SH-SY5Y (cell line): ENCODE data around the gene URM1.

Experiments
- GATA2 ChIP-seq: IDR thresholded peaks from 2 replicates; pipeline ENCODE4 v1.6.1; 2011; ENCODE audit warnings: mild to moderate bottlenecking, low read depth, low read length
- GATA3 ChIP-seq: IDR thresholded peaks from 2 replicates; pipeline ENCODE4 v1.6.1; 2011; ENCODE audit warnings: low read depth, mild to moderate bottlenecking, low read length, moderate library complexity

The URM1 gene

DNA sequence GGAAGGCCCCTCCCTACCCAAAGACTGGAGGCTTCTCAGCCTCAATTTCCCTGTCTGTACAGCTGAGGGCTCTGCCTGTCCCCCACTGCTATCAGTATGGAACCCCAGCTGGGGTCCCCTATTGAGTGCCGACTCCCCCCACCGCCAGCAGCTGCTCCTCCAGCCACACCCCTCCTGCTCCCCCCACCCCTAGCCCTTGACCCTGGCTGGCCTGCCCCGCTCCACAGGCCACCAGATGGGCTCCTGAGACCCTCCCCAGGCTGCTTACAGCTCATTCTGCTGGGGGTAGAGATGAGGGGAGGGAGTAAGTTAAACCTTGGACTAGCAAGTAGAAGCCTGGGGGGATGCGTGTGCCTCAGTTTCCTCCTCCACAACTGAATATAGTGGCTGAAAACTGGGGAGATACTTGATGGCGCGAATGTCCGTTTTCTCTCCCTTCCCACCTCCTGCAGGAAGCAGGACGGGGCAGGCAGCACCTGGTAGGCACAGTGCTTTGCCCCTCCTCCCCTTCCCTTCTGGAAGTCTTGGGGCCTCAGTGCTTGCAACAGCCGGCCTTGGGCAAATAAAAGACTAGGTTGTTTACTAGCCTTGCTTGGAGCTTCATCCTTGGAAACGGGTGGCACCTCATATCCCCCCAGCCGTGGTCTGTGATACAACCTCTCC is 19.1 kb downstream of the URM1 start:
- TF ChIP-seq GATA3 (no peak), GATA2 (no peak)

DNA sequence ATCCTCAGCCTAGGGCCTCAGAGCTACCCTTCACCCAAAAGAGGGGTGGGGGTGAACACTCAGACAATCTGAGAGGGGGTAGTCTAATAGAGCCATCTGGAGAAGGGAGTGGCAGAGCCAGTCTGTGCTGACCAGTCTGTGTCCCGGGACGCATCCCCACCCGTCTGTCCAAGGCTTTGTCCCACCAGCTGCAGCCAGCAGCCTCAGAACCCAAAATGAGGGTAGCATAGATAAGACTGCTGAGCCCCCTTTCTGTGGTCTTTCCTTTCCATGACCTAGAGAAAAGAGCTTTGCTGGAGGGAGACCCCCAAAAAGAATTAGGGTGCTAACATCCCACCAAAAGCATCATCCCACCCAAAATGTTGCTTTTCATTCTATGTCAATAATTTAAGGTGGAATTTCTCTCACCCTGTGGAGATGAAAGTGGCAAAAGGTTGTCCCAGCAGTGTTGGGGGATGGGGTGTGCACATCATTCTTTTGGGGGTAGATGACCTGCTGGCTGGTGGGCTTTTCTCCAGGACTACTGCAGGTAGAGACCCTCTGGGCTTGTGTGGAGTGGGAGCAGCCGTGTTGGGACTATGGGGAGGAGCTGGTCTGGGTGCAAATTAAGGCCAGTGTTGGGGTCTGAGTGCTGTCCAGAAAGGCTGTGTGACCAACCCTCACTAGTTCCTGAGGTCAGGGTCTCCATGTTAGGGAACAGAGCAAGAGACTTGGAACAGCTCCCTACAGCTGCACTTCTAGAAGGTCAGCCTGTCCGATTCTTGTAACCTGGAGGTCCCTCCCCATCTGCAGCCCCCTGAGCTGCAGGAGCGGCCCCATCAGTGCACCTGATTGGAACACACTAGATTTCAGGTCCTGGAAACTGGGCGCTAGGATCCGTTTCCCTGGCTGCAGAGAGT is 19.9 kb downstream of the URM1 start:
- no peak for TF ChIP-seq GATA2

- TF ChIP-seq GATA3, result no peak
- TF ChIP-seq GATA2, result no peak
These were observed 20.8 kb downstream of the URM1 start for GRCh38 chr9:128391956-128392301.

GRCh38 chr9:128392302-128393144 is 21.3 kb downstream of the URM1 start:
- TF ChIP-seq GATA3 (no peak), GATA2 (no peak)

DNA sequence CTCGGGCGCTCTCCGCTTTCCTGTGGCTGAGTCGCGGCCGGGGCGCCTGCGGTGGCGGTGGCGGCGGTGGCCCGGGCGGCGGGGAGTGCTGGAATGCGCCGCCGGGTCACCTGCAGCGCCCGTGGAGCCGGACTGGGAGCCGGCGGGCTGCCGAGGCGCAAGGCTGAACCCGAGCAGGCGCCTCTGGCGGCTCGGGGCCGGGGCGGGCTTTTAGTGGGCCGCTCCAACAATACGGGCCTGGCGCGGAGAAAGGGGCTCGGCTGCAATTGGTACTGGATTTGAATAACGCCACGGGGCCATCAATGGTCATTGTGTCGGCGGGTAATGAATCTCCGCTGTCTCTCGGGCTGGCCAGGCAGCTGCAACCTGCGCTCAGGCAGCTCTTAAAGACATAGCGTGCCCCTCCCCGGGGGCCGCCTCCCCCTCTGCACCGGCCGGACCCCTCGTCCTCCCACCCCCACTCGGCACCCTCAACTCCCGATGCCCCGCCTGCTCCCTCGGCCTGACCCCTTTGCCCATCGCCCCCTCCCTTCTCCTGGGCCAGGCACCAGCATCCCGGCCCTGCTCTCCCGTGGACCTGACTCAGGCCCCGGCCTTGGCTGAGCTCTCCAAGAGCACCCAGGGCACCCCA is 22.1 kb downstream of the URM1 start:
- TF ChIP-seq GATA2, result no peak

- TF ChIP-seq GATA3, result no peak
- no peak for TF ChIP-seq GATA2
These were observed 22.8 kb downstream of the URM1 start for GRCh38 chr9:128393970-128394369.

DNA sequence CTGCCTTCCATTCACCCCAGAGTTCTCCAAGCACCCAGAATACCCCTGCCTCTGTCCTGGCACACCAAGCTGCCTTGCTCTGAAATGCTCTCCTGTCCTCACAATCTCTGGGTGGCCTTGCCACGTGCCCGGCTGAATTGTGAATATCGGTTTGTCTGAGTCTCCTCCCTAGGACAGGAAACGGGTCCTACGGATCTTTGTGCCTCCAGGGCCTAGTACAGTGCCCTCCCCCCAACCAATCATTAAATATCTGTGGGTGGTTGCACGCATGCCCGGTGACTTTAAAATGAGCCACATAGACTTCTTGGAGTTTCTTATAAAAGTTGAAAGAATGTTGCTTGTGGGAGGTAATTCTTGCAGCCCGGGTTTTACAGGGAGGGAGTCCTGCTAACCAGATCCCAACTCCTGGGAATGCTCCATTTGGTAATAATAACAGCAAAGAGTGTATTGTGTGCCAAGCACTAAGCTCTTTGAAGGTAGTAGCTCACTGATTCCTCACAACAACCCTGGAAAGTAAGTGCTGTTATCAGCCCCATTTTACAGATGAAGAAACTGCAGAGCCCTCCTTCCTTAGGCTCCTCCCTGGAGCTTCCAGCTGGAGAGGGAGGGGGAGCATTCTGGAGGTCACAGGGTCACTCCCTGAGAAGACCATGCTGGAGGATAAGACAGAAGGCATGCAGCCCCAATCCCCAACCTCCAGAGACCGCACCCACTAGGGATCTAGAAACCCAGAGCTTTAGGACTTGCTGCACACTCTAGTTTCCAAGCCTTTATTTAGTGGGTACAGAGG is 23.4 kb downstream of the URM1 start:
- no peak for TF ChIP-seq GATA3
- no peak for TF ChIP-seq GATA2

GRCh38 chr9:128396970-128397613 is 25.9 kb downstream of the URM1 start:
- TF ChIP-seq GATA3, result no peak
- no peak for TF ChIP-seq GATA2

DNA sequence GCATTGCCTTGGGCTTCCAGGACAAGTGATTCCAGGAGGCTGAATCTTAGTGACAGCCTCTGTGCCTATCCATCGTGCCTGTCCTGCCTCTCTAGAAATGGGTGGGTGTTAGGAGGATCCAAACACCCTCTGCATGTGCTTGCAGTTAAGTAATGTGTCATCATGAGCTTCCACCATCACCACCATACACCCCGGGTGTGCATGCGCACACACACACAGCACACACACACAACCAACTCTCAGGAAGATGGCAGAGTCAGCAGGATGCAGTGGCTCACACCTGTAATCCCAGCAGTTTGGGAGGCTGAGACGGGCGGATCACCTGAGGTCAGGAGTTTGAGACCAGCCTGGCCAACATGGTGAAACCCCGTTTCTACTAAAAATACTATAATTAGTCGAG is 26.7 kb downstream of the URM1 start:
- no peak for TF ChIP-seq GATA2
- TF ChIP-seq GATA3, result no peak

GRCh38 chr9:128399861-128400260 is 28.7 kb downstream of the URM1 start:
- no peak for TF ChIP-seq GATA2
- TF ChIP-seq GATA3, result no peak

- TF ChIP-seq GATA2 (no peak), GATA3 (no peak)
These were observed 33.4 kb downstream of the URM1 start for GRCh38 chr9:128404560-128404959.

GRCh38 chr9:128405077-128405779 is 34.1 kb downstream of the URM1 start:
- TF ChIP-seq GATA3 (no peak), GATA2 (no peak)

DNA sequence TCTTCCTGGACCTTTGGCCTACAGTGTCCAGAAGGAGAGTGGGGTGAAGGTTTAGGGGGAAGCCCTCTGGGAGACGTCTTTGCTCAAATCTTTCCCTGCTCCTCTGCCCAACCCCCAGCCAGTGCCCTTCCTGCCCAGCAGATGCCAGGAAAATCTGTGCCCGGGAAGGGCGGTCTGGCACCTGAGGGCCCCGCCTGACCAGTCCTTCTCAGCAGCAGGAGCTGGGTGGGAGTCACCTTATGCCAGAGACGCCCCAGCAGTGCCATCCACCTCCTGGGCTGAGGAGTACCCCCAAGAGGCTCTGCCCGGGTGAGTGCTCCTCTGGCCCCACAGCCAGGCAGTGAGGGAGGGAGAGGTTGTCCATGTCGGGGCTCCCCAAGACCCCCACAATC is 34.6 kb downstream of the URM1 start:
- TF ChIP-seq GATA3, result no peak
- no peak for TF ChIP-seq GATA2
